OCI-M2 (cell line): Measurements from ENCODE around the gene PLEKHB2.
"Not testable (repeated sequence)": the region's sequence is repeated elsewhere in the genome, so short reads cannot be mapped to it uniquely, and the experiment has no call there.

Source experiments
- DNase-seq: peaks from one replicate; lab custom pipeline; 2025; ENCODE audit not compliant: unreplicated experiment; lab: John Stamatoyannopoulos, UW

PLEKHB2 gene, protein sequence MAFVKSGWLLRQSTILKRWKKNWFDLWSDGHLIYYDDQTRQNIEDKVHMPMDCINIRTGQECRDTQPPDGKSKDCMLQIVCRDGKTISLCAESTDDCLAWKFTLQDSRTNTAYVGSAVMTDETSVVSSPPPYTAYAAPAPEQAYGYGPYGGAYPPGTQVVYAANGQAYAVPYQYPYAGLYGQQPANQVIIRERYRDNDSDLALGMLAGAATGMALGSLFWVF

GRCh38 chr2:131105156-131105949, at the start of gene PLEKHB2:
Gene PLEKHB2 (plus strand): TSS chr2:131105336. CDS start chr2:131120942, 15,606 bp downstream.
- no peak for DNase-seq

- no peak for DNase-seq
Observed at GRCh38 chr2:131056204-131056931, 48.8 kb upstream of the PLEKHB2 start.

- no peak for DNase-seq
Observed at GRCh38 chr2:131056932-131057287, 48.2 kb upstream of the PLEKHB2 start.

DNA sequence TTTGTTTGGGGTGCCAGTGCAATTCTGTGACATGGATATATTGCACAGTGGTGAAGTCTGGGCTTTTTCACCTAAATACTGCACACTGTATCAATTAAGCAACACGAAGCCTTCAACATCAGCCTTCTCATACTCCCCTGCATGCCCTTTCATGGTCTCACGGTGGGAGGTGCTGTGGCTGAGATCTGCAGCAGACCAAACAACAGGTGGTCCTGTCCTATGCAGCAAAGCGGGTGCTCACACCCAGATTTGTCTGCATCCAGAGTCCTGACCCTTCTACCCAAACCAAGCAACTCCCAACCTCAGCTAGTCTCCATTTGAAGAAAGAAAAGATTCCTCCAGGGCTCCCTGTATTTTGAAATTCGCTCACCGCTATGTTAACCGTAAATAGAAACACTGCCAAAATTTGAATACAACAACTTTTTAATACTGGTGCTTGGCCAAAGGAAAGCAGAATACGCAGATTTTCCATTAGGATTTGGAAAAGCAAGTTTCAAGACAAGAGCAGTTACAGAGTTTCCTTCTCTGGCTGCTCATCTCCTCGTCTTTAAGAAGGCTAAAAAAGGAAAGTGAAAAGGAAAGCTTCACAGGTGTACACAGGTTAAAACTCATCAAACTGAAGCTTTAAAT, 46.8 kb upstream of the PLEKHB2 start:
- no peak for DNase-seq

- DNase-seq, result no peak
Observed at GRCh38 chr2:131058920-131059319, 46.2 kb upstream of the PLEKHB2 start.

GRCh38 chr2:131063501-131064283, 41.4 kb upstream of the PLEKHB2 start:
- DNase-seq, result no peak

DNA sequence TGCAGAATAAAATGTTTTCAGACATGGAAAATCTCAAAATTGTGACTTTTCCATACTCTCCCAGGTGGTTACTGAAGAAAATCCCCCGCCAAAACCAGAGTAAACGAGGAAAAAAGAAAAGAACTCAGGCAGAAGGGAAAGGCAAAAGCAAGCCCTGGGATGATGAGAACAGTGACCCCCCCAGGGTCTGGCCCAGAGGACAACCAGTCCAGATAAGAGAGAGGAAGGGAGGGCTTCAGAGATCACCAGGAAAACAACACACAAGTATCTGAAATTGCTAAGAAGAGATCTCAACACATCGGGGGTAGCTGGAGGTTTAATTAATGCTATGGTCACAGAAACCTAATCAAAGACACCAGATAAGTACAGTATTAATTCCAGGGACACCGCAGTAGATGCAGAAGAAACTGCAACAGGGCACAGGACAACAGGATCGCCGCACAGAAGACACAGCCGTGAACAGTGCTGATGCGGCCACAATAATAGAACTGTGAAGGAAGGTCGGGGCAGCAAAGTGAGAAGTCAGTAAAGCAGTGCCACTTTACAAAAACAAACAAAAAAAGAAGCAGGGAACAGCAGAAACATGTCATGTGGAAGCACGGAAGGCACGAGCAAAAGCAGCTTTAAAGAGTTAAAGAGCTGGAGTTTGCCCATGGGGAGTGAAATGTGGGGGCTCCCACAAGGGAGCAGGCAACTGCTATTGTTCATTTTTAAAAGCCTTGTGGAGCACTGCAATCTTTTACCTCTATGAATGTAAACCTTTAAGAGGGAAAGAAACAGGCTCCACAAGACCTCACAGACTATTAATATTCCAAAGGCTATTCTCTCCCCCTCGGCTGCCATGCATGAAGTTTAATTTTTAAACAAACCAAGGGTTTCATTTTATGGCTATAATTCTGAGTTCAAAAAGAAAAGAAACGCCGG, 40.3 kb upstream of the PLEKHB2 start:
- DNase-seq, result no peak

DNA sequence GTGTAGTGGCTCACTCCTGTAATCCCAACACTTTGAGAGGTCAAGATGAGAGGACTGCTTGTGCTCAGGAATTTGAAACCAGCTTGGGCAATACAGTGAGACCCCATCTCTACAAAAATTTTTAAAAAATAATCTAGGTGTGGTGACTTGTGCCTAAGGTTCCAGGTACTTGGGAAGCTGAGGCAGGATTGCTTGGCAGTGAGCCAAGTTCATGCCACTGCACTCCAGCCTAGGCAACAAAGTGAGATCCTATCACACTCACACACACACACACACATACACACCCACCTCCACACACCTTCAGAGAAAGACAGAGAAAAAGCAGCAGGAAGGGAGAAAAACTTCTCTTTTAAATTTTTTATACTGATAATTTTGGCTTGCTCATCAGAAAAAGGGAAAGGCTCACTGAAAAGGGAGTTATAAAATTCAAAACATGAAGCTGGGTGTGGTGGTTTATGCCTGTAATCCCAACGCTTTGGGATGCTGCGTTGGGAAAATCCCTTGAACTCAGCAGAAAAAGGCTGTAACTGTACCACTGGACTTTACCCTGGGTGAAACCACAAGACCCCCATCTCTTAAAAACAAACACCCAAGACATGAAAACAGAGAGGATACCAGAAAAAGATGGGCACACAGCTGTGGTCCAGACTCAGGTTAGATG, 37.5 kb upstream of the PLEKHB2 start:
- DNase-seq, result no peak

DNA sequence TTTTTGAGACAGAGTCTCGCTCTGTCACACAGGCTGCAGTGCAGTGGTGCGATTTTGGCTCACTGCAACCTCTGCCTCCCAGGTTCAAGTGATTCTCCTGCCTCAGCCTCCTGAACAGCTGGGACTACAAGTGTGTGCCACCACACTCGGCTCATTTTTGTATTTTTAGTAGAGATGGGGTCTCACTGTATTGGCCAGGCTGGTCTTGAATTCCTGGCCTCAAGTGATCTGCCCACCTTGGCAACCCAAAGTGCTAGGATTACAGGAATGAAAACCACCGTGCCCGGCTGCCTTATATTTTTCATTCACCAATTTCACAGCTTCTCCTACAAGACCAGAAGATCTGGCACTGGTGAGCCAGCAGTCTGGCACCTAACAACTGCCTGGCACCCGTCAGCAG, 37.0 kb upstream of the PLEKHB2 start:
- DNase-seq, result not testable (repeated sequence)

DNA sequence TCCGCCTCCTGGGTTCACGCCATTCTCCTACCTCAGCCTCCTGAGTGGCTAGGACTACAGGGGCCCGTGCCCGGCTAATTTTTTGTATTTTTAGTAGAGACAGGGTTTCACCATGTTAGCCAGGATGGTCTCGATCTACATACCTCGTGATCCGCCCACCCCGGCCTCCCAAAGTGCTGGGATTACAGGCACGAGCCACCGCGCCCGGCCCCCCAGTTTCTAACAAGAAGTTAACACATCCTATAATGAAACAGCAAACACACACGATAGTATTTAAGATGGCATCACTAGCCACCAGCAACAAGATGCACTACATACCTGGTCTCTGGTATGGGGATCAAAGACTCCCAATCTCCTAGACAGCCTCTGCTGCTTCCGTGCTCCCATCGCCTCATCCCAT, 29.6 kb upstream of the PLEKHB2 start:
- DNase-seq, result not testable (repeated sequence)

GRCh38 chr2:131076707-131077106, 28.4 kb upstream of the PLEKHB2 start:
- DNase-seq, result no peak

GRCh38 chr2:131077182-131077846, 27.8 kb upstream of the PLEKHB2 start:
- DNase-seq, result no peak

DNA sequence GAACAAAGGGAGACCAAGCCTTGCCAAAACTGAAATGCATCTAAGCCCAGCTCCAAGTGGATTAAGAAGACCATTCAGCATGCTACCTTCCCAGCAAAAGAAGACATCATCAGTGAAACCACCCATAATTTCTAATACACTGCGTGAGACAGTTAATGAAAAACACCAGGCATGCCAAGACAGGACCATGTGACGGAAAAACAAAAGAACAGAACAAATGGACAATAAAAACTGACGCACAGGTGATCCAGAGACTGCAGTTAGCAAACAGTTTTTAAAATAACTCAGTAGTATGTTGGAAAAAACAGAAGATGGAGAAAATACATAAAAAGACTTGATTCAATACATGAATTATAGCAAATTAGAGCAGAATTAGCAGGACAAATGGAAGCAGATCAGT, 27.2 kb upstream of the PLEKHB2 start:
- no peak for DNase-seq

DNA sequence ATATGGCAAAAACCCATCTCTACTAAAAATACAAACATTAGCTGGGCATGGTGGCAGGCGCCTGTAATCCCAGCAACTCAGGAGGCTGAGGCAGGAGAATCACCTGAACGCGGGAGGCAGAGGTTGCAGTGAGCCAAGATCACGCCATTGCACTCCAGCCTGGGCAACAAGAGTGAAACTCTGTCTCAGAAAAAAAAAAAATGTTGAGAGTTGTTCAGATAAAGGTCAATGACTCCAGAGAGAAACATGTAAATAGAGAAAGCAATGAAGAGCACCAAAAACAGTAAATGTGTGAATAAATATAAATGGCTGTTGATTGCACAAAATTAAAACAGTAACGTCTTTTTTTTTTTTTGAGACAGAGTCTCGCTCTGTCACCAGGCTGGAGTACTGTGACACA, 25.2 kb upstream of the PLEKHB2 start:
- not testable (repeated sequence) for DNase-seq

DNA sequence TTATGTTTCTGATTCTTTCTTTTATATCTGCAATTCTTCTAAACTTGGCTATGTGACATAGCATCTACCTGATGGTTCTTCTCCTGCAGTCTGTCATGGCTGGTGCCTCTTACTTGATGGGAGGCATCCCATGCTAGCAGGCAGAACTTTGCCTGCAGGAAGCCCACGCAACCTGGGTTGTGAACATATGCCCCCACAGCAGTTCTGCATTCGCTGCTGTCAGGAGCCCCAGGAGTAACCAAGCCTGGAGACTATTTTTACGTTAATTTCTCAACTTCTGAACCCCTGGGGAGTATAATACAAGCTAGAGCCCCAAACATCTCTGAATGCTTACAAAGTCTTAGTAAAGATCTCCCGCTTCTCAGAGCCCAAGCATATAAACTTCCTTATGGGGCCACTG, 23.9 kb upstream of the PLEKHB2 start:
- no peak for DNase-seq

DNA sequence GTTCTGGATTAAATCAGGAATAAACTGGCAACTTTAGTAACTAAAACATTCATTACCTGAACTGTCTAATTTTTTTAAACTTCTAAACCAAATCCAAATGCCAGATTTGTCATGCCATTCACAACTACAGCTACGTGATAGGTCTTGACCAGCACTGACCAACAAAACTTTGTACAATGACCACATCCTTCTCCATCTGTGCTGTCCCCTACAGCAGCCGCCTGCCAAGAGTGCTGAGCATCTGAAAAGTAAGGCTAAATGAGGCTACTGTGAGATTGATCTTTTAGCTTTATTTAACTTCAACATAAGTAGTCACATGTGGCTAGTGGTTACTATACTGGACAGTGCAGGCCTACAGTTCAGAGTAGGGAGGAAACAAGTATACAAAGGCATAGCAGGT, 19.5 kb upstream of the PLEKHB2 start:
- DNase-seq, result no peak

GRCh38 chr2:131092458-131093005, 12.6 kb upstream of the PLEKHB2 start:
- no peak for DNase-seq

GRCh38 chr2:131093006-131093695, 12.0 kb upstream of the PLEKHB2 start, which contains the start of gene FAM168B:
Gene FAM168B (minus strand): TSS chr2:131093460. CDS start chr2:131082646, 10,814 bp downstream.
- no peak for DNase-seq
